GM19025 (cell line): Measurements from ENCODE around the gene ANKRD27.
"Not testable (repeated sequence)": the region's sequence is repeated elsewhere in the genome, so short reads cannot be mapped to it uniquely, and the experiment has no call there.

Source experiments
- ATAC-seq: cut with Tn5 transposase; IDR thresholded peaks from one replicate; pipeline ENCODE4 v1.9.1; 2021; ENCODE audit warnings: mild to moderate bottlenecking, low read depth, moderate library complexity; ENCODE audit not compliant: unreplicated experiment

Gene ANKRD27

DNA sequence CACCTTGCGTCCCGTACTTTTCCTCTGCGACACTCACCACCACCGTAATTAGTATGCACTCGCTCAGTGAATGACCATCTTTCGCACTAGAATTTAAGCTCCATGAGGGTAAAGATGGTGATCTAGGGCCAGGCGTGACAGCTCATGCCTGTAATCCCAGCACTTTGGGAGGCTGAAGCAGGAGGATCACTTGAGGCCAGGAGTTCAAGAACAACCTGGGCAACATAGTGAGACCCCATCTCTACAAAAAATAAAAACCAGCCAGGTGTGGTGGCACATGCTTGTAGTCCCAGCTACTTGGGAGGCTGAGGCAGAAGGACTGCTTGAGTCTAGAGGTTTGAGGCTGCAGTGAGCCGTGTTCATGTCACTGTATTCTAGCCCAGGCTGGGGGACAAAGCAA is 18.6 kb downstream of the ANKRD27 start:
- not testable (repeated sequence) for ATAC-seq

DNA sequence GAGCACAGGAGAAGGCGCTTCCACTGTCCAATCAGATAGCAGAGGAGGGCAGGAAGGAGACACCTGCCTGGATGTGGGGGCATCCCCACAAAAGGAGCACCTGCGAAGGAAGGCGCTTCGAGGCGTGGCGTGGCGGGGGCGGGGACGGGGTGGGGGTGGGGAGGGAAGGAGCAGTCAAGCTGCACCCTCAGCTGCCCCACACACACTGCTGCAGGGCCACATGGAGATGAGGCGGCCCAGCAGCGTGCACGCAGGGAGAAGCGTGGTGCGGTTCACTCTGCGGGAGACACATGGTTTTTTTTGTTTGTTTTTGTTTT is 21.4 kb downstream of the ANKRD27 start:
- no peak for ATAC-seq

DNA sequence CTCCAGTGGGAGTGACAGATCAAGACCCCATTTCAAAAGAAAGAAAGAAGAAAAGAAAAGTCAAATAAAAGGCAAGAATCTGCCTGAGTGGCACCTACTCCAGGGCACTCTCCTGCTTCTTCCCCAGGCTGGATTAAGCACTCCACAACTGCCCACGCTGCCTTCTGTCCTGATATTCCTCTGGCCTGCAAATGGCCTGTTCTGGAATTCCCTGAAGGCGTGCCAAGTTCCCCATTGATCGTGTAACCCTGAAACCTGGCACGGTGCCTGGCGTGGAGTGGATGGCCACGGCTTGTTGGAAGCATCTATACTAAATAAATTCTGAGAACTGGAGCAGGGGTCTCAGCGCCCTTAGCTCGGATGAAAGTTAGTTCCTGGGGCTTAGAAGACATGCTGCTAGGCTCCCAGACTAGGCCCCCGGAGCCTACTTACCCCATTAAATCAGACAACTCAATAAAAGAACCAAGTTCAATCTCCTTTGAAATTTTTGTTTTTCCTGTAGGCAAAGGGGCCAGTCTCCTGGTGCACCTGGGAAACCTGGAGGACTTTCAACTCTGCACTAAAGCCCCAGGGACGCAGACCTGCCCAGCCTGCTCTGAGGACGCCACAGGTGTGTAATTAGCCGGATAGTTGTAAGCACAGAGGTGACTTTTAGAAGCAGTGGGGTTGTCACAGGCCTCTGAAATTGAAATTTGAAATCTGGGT is 21.9 kb downstream of the ANKRD27 start:
- no peak for ATAC-seq

DNA sequence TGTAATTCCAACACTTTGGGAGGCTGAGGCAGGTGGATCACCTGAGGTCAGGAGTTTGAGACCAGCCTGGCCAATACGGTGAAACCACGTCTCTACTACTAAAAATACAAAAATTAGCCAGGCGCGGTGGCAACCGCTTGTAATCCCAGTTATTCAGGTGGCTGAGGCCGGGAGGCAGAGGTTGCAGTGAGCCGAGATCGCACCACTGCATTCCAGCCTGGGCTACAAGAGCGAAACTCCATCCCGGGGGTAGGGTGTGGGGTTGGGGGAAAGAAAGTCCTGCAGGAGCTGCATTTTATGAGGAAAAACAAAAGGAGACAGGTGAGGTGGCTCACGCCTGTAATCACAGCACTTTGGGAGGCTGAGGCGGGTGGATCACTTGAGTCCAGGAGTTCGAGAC is 22.6 kb downstream of the ANKRD27 start:
- not testable (repeated sequence) for ATAC-seq

DNA sequence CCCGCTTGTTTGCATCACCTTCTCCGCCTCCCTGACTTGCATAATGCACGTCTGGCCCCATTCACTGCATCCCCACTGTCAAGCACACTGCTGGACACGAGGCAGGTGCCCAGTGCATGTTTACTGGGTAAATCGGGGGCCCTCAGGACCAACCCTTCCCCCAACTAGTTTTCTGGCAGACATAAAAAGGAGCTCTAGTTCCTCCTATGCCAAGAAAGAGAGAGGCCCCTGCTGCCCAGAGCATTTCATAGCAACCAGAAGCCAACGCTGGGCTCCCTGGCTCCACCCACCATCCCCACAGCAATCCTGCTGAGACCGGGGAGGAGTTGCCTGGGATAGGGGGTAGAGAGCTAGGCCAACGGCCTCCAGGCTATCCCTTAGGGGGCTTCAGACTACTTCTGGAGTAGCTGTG is 23.2 kb downstream of the ANKRD27 start:
- ATAC-seq: no peak

DNA sequence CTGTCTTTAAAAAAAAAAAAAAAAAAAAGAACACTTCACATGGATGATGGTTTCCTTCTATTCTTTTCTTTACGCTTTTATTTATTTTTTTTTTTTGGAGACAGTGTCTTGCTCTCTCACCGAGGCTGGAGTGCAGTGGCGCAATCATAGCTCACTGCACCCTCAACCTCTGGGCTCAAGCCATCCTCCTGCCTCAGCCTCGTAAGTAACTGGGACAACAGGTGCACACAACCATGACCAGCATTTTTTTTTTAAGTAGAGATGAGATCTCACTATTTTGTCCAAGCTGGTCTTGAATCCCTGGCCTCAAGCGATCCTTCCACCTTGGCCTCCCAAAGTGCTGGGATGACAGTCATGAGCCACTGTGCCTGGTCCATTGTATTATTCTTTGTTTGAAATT is 24.3 kb downstream of the ANKRD27 start:
- no peak for ATAC-seq

DNA sequence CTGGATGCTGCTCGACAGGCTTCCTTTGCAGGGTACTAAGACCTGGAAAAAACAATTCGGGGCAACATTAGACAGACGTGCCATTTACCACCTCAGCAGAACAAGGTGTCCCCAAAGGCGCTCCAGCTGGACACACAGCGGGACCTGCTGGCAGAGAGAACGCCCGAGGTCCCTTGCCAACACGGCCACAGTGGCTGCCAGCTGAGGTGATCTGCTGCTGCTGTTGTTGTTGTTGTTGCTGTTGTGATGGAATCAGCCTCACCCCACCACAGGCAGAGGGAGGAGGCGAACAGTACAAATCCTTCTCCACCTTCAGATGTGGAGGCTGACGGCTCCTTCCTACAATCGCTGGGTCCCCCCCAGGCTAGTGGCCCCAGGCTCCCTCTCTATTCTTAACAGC is 25.2 kb downstream of the ANKRD27 start:
- ATAC-seq: no peak

DNA sequence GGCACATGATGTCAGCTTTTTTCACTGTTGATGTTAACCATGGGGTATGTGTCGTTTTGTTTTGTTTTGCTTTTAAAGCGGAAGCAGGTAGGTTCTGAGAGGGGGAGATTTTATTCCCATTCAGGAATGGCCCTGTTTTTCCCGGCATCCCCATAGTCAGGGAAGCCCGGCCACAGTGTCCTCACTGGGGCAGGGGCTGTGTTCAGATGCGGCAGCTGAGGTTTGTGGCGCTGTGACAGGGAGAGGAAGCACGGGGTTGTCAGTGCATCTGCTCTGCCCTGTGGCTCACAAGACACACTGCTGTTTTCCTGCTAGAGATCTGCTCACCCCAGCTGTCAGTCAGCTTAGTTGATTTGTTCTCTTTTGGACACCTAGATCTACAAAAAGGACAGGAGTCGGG is 27.6 kb downstream of the ANKRD27 start:
- no peak for ATAC-seq

DNA sequence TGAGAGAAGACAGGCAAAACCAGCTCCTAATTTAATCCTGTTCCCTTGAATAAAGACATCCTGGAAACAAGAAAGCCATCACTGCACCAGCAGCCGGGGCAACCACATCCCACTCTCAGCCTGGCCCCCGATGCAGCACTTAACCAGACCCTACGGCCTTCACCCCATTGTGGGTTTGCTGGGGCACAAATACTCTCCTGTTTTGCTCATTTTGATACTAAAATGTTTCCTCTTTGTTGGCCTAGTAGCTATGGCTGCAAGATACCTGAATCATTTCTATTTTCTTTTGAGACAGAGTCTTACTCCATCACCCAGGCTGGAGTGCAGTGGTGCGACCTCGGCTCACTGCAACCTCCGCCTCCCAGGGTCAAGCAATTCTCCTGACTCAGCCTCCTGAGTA is 28.4 kb downstream of the ANKRD27 start:
- ATAC-seq: no peak

DNA sequence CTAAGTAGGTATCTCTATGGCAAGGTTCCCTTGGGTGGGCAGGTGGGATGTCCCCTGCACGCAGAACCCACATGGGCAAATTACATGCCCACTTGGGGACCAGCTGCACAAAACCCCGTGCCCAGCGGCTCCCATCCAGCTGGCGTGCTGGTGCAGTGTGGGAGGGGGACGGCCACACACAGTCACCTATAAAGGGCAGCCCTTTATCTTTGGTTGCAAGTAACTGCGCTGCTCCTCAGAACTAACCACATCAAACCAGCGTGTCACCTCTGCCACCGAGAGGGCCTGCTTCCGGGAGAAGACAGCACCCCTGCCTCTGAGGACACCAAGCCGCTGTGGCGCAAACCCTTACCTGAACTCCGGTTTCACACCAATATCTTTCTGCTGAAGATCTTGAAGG is 32.2 kb downstream of the ANKRD27 start:
- no peak for ATAC-seq

DNA sequence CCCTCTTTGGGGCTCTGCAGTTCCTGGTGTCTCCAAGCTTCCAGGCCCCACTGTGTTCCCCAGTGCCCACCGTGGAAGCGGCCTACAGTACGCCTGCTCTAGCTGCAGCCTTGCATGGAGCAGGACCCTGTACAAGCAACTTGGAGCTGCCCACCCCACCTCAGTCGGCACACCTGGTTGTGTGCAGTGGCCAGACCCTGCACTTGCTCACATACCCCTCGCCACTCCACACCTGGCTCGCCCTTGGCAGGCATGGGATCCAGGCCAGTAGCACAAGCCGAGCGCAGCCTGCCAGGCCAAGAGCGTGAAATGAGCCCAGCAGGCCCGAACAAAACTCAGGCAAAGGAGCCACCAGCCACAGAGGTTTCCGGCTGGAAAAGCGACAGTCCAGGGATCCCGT is 36.4 kb downstream of the ANKRD27 start:
- no peak for ATAC-seq

DNA sequence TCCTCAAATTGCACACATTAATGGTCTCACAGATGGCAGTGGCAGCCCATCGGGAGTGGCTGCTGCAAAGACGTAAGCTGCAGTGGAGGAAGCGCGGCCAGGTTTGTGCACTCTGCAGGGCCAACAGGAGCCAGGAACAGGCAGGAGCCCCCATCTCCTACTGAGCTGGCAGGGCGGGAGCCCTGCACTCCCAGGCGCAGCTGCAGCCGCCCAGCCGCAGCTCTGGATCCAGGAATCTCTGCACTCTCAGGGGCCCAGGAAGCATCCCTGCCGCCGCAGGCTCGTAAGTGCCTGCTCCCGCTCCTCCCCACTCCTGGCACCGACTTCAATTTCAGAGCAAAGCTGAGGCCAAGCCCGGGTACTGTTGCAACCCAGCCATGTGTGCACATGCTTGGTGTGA is 37.5 kb downstream of the ANKRD27 start:
- ATAC-seq: no peak

DNA sequence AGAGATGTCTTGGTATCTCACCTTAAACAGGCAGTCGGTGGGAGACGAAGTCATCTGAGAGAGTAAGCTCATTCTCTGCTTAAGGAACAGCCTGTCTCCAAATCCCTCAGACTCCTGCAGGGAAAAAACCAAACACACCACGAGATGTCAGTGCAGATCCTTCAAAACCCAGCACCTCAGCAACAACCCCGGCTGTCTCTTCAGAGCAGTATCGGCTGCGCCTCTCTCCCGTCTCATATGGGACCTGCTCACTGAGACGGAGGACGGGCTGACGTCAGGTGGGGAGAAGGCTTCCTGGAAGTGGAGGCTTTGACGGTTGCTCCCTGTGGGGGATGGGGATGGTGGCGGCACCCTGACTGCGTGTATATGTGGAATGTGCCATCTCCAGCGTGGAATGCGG is 43.6 kb downstream of the ANKRD27 start:
- no peak for ATAC-seq

DNA sequence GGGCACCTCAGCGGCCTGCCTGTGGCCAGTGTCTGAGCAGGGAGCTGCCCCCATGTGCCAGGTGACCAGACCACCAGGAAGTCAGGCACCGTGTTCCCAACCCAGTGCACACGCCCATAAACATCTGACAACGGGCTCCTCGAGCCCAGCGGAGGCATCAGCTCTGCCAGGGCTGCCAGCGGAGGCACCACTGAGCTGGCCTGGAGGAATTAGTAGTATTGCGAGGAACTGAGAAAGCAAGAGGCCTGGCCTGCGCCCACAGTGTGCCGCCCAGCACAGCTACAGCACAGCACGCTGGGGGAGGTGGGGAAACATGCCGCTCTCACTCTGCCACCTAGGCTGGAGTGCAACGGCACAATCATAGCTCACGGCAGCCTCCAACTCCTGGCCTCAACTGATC is 44.6 kb downstream of the ANKRD27 start:
- ATAC-seq: no peak

DNA sequence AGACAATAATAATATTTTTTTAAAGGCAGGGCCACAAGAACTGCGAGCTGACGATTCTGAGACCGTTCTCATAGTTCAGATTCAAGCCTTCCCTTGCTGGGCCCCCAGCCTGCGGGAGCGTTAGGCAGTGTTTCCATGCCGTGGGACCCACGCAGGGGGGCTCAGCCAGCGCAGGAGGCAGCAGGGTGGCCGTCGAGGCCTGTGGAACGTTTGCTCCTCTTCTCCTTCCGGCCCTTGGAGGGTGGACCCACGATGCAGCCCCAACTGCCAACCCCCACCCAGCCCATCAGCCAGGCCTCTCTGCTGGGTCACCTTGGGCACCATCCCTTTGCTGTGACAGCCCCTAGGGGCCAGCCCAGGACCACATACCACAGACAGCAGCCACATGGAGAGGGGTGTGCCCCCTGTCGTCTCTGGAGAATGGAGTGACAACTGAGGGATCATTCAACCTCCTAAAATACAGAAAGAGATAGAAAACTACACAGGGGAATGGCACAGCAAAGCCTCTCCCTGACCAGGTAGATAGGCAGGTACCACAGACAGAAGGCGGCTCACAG is 47.2 kb downstream of the ANKRD27 start:
- ATAC-seq: no peak

DNA sequence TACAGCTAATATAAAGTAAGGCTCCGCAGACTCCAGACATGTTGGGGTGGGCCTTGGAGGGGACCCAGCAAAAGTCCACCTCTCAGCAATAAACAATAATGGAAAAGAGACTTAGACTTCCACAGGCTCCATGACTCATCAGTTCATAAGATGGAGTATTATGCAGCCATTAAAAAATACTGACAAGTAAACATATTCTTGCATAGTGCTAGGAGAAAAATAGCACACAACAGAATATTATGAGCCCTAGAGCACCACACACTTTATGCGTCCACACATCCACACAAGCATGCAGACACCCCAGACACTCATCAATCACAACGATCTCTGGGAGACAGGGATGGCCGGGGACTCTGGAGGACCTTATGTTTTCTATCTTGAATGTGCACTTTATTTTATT is 48.0 kb downstream of the ANKRD27 start:
- no peak for ATAC-seq

DNA sequence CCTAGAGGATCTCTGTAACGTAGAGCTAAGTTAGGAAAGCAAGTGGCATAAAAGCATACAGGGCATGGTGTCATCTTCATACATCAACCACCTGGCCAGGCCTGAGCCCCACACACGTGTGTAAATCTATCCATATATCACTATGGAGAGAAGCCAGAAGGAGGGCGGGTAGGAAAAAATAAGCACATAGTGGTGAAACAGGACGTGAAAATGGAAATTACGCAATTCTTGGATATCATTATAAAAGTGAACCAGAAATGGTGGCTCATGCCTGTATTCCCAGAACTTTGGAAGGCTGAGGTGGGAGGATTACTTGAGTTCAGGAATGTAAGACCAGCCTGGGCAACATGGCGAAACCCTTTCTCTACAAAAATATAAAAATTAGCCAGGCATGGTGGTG is 50.6 kb downstream of the ANKRD27 start:
- ATAC-seq: no peak

DNA sequence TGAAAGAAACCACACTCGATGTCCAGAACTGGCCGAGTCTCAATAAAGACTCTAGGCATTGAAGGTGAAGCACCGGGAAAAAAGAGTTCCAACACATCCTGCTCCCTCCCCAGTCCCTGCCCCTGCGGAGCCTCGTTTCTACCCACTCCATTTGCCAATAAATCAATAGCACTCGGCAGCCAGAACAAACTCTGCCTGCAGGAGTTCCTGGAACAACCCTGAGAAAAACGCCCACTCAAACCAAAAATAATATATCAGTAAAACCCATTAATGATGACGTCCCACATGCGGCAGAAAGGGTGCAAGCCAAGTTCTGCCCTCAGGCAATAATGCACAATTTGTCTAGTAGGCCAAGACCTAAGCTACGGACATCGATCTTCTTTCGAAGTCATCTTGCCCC is 53.0 kb downstream of the ANKRD27 start:
- ATAC-seq: no peak

DNA sequence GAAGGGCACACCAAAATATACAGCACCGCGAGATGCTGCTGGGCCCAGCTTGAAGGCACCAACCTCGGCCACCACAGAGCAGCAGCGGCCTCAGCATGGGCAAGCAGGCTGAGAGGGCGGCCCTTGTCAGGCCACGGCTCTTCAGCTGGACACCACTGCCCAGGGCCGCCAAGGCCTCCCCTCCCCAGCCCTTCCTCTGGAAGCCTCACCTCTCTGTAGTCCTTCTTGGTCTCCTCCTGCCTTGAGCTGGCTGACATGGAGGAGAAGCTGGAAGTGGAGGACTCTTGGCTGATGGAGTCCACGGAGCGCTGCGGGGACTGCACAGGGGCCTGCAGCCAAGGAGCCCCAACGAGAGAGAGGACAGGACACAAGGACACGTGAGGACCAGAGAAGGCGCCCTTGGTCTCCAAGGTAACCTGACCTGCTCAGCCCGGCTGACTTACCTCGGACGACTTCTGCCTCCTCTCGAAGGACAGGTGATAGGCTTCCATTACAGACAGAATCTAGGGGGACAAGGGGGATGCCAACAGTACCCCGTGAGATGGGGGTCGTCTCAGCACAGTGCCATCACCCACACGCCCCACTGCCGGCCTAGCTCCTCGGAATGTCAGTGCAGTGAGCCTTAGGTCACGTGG is 55.8 kb downstream of the ANKRD27 start:
- ATAC-seq: no peak

DNA sequence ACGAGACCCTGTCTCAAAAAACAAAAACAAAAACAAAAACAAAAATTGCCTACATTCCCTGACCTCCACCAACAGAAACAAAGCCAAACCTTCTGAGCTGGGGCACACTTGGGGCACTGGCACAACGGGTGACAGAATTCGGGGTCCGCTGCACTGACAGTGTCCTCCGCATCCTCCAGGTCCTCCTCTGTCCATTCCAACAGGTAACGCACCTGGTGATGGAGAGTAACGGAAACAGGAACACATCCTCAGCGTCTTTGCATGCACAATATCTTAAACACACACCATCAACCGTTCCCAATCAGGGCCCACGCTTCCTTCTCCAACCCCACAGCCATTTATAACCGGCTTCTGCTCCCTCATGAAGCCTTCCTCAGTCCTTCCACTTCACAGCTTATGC is 59.4 kb downstream of the ANKRD27 start:
- ATAC-seq: no peak

DNA sequence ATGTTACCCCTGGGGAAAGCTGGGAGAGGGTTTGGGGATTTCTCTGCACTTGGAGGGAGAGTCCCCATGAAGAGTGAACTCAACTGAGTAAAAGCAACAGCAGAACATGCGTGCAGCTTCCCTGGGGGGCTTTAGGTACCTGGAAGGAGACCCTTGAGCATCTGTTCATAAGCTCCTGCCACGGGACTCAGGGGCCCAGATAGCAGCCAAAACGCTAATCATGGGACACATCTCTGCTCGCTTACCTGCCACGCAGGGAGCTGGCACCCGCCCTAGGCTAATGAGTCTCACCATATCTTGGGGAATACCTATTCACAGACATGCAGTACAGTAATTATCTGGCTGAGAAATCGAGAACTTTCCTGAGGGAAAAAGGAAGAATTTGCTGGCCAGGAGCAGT is 60.1 kb downstream of the ANKRD27 start:
- no peak for ATAC-seq

DNA sequence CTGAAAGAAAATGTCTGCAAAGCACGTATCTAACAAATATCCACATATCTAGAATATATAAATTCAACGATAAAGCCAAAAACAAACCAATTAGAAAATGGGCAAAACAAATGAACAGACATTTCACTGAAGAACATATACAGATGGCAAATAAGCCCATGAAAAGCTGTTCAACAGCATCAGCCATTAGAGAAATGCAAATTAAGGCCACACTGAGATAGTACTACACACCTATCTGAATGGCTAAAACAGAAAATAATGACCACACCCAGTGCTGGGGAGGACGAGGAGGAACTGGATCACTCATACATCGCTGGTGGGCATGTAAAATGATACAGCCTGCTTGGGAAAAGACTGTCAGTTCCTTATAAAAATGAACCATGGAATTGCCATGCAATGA is 62.0 kb downstream of the ANKRD27 start:
- no peak for ATAC-seq
